ENCODE data around the gene BBX.

The BBX gene

DNA sequence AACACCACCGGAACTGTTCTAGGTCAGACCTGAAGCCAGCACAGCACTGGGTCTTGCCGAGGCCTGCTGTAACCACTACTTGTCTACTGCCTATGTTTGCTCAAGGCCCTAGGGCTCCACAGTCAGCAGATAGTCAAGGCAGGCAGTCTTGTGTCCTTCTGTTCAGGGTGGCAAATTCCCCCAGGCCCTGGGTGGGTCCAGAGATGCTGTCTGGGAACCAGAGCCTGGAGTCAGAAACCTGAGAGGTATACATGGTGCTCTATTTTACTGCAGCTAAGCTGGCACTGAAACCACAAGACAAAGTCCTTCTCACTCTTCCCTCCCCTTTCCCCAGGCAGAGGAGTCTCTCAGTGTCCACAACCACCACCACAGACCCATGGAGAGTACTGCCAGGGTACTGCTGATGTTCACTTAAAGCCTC lies 89.9 kb downstream of the BBX start:
- H4K20me1 ChIP-seq: no peaks in the 10 kb centered on the region
- H3K4me3 ChIP-seq: no peak overlapping the region
- no peaks in the 10 kb centered on the region for H3K4me1 ChIP-seq
- no peak overlapping the region for H3K4me2 ChIP-seq
- H3K27ac ChIP-seq: no peak overlapping the region
- H3K9ac ChIP-seq: no peak overlapping the region
- H3K27me3 ChIP-seq: no peaks in the 10 kb centered on the region
- H3K9me3 ChIP-seq: peaks cover 51% of the 10 kb centered on the region
- no peak for TF ChIP-seq Cebpa-rat (IDR thresholded peaks at IDR 0.05)
- H3K36me3 ChIP-seq: peaks cover 16% of the 10 kb centered on the region

GRCh38 chr3:107619549-107619948 lies 96.8 kb downstream of the BBX start:
- peaks cover 20% of the 10 kb centered on the region; the same call in 1 of the 2 replicates for H4K20me1 ChIP-seq
- H3K27me3 ChIP-seq: no peaks in the 10 kb centered on the region
- no peaks in the 10 kb centered on the region for H3K36me3 ChIP-seq
- peaks cover 17% of the 10 kb centered on the region for H3K4me1 ChIP-seq
- no peaks in the 10 kb centered on the region; the same call in 1 of the 2 replicates for H3K9me3 ChIP-seq
- H3K9ac ChIP-seq: no peak overlapping the region
- H3K4me2 ChIP-seq: no peak overlapping the region
- no peak overlapping the region for H3K27ac ChIP-seq
- no peak overlapping the region for H3K4me3 ChIP-seq
- TF ChIP-seq Cebpa-rat (IDR thresholded peaks at IDR 0.05): no peak

DNA sequence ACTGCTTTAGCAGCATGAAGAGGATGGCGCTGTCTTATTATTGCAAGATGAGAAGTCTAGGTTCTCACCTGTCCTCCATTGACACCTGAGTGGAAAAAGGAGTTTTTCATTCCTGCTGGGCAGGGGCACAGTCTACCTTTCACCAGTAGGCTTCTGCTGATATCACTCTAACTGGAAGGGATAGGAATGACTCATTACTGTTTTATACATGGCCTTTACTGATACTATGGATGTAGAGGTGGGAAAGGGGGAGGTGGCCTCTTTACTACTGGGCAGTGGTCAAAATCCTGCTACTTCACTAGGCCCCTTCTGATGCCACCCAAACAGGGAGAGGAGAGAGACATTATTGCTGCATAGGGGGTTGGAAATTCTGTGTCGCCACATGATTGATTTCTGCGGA lies 97.8 kb downstream of the BBX start:
- Histone ChIP-seq H3K27ac (no peak overlapping the region), H4K20me1 (peaks cover 20% of the 10 kb centered on the region; the same call in 1 of the 2 replicates), H3K27me3 (no peaks in the 10 kb centered on the region), H3K4me1 (peaks cover 17% of the 10 kb centered on the region), H3K36me3 (no peaks in the 10 kb centered on the region), H3K9me3 (no peaks in the 10 kb centered on the region; the same call in 1 of the 2 replicates), H3K4me3 (no peak overlapping the region), H3K9ac (no peak overlapping the region), H3K4me2 (no peak overlapping the region; the same call in 1 of the 2 replicates)
- no peak for TF ChIP-seq Cebpa-rat (IDR thresholded peaks at IDR 0.05)

DNA sequence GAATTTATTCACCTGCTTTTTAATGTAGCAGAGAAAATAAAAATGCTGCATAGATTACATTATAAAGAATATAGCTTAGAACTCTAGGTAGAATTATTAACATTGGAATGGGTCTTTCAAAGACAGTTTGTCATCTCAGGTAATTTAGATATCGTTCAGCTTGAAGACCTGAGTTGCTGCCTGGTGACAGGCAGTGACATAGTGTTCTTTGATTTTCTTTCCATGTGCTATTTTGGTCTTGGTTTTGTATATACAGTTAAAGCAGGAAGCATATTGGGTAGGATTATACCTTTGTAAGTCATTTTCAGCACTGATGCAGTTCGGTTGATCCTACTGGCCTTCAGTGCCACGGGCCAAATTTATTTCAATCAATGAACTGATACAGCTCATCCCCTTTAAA lies 98.7 kb downstream of the BBX start:
- TF ChIP-seq Cebpa-rat (IDR thresholded peaks at IDR 0.05): no peak
- H3K4me3 ChIP-seq: no peak overlapping the region
- H3K27me3 ChIP-seq: no peaks in the 10 kb centered on the region
- no peak overlapping the region for H3K9ac ChIP-seq
- peak overlapping the region; percentile 3; the same call in 1 of the 2 replicates for H3K4me2 ChIP-seq
- no peaks in the 10 kb centered on the region for H3K9me3 ChIP-seq
- no peak overlapping the region for H3K27ac ChIP-seq
- H3K36me3 ChIP-seq: no peaks in the 10 kb centered on the region
- peaks cover 21% of the 10 kb centered on the region; the same call in 1 of the 2 replicates for H4K20me1 ChIP-seq
- peaks cover 17% of the 10 kb centered on the region for H3K4me1 ChIP-seq

GRCh38 chr3:107627962-107628542 lies 105.3 kb downstream of the BBX start:
- Histone ChIP-seq H3K4me1 (peaks cover 5% of the 10 kb centered on the region; the same call in 1 of the 2 replicates), H3K27me3 (no peaks in the 10 kb centered on the region), H3K4me3 (no peak overlapping the region), H3K9me3 (no peaks in the 10 kb centered on the region), H3K36me3 (no peaks in the 10 kb centered on the region), H3K27ac (no peak overlapping the region), H4K20me1 (peaks cover 33% of the 10 kb centered on the region), H3K9ac (no peak overlapping the region), H3K4me2 (no peak overlapping the region)
- no peak for TF ChIP-seq Cebpa-rat (IDR thresholded peaks at IDR 0.05)

GRCh38 chr3:107629566-107629965 lies 106.8 kb downstream of the BBX start:
- TF ChIP-seq Cebpa-rat (IDR thresholded peaks at IDR 0.05): no peak

DNA sequence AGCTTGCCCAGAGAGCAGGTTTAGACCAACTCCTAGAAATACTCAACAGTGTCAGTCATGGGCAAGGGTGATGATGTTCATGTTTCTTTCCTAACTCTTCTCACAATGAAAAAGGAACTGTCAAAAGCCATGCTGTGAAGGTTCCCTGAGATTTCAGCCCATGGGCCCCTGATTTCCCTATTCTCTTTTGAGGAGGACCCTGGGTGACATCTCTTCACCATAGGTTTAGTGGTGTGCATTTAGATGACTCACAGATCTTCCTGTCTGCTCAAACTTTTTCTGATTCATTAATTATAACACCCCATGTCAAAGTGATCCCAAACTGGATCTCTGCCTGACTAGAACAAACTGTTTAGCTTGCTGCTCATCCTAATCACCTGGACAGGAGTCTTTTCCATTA lies 108.0 kb downstream of the BBX start:
- Histone ChIP-seq H3K27me3 (no peaks in the 10 kb centered on the region), H3K36me3 (peaks cover 2% of the 10 kb centered on the region; the same call in 1 of the 2 replicates), H4K20me1 (peaks cover 24% of the 10 kb centered on the region), H3K4me3 (no peak overlapping the region), H3K27ac (no peak overlapping the region), H3K4me2 (no peak overlapping the region), H3K9ac (no peak overlapping the region), H3K4me1 (peaks cover 20% of the 10 kb centered on the region), H3K9me3 (no peaks in the 10 kb centered on the region)
- no peak for TF ChIP-seq Cebpa-rat (IDR thresholded peaks at IDR 0.05)

More at GRCh38 chr3:107629566-107629965, 106.8 kb downstream of the BBX start:
- Histone ChIP-seq H3K4me2 (no peak overlapping the region), H3K4me1 (peaks cover 19% of the 10 kb centered on the region), H4K20me1 (peaks cover 24% of the 10 kb centered on the region), H3K4me3 (no peak overlapping the region), H3K9me3 (no peaks in the 10 kb centered on the region), H3K27me3 (no peaks in the 10 kb centered on the region), H3K9ac (no peak overlapping the region), H3K27ac (no peak overlapping the region), H3K36me3 (no peaks in the 10 kb centered on the region)

- Histone ChIP-seq H3K4me2 (no peak overlapping the region), H3K4me1 (peaks cover 26% of the 10 kb centered on the region), H4K20me1 (peaks cover 21% of the 10 kb centered on the region; the same call in 1 of the 2 replicates)
Measured at GRCh38 chr3:107632576-107632975, 109.8 kb downstream of the BBX start.

DNA sequence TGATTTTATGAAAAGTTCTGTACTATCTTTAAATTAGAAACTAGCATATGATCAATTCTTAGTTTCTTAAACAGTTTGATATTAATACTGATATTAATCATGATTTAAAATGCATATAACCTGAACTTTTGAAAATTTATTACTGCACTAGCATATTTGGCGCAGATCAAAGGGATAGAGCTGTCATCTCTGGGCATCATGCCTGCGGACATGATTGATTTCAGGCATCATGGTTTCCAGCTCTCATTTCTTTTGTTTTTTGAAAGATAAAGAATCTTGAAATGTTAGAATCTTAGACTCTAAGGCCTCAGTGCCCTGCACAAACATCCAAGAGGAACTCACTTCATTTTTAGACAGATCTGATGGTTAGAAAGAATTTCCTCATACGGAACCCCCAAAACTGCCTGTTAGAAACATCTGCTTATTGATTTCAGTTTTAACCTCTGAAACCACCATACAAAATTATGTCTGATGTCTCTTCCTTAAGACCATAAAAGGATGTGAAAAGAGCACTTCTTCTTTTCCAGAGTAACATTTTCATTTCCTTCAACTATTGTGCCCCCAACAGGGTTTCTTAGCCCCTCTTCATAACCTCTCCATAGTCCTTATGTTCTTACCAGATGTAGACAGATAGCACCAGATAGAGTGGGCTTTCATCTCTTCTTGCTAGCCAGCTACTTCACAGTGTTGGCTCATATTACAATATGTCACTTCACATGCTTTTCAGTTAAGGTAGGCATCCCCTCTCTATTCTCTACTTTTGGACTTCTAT lies 110.8 kb downstream of the BBX start:
- no peak for TF ChIP-seq Cebpa-rat (IDR thresholded peaks at IDR 0.05)
- Histone ChIP-seq H3K27me3 (no peaks in the 10 kb centered on the region), H3K9me3 (no peaks in the 10 kb centered on the region), H3K27ac (0 out of 2 replicates have a peak overlapping the region, but pooled peaks have one; percentile 4), H4K20me1 (peaks cover 22% of the 10 kb centered on the region; the same call in 1 of the 2 replicates), H3K36me3 (peaks cover 5% of the 10 kb centered on the region; the same call in 1 of the 2 replicates), H3K4me3 (no peak overlapping the region), H3K4me1 (peaks cover 29% of the 10 kb centered on the region), H3K4me2 (peak overlapping the region; percentile 55), H3K9ac (no peak overlapping the region)

More at GRCh38 chr3:107632576-107632975, 109.8 kb downstream of the BBX start:
- peaks cover 5% of the 10 kb centered on the region; the same call in 1 of the 2 replicates for H3K36me3 ChIP-seq
- H3K9ac ChIP-seq: no peak overlapping the region
- TF ChIP-seq Cebpa-rat (IDR thresholded peaks at IDR 0.05): no peak
- H3K27me3 ChIP-seq: no peaks in the 10 kb centered on the region
- no peaks in the 10 kb centered on the region for H3K9me3 ChIP-seq
- H3K27ac ChIP-seq: no peak overlapping the region
- H3K4me3 ChIP-seq: no peak overlapping the region

- peak overlapping the region; percentile 55 for H3K4me2 ChIP-seq
- no peak for TF ChIP-seq Cebpa-rat (IDR thresholded peaks at IDR 0.05)
Measured at GRCh38 chr3:107634099-107634489, 111.3 kb downstream of the BBX start.

More at GRCh38 chr3:107634099-107634489, 111.3 kb downstream of the BBX start:
- peaks cover 5% of the 10 kb centered on the region; the same call in 1 of the 2 replicates for H3K36me3 ChIP-seq
- no peaks in the 10 kb centered on the region for H3K27me3 ChIP-seq
- H4K20me1 ChIP-seq: peaks cover 22% of the 10 kb centered on the region; the same call in 1 of the 2 replicates
- H3K4me3 ChIP-seq: no peak overlapping the region
- H3K4me1 ChIP-seq: peaks cover 29% of the 10 kb centered on the region
- H3K9me3 ChIP-seq: no peaks in the 10 kb centered on the region
- no peak overlapping the region for H3K9ac ChIP-seq
- no peak overlapping the region for H3K27ac ChIP-seq

All from BLaER1 (cell line).